GM12878 (cell line): Measurements from ENCODE around the gene PCGF1. TPM values are rescaled to one million over a fixed set of nuclear protein-coding genes. Genes with fewer than 3 reads are reported as not detected.

ENCODE experiments used
- ATF3 ChIP-seq: IDR thresholded peaks from 2 replicates; pipeline ENCODE4 v1.6.1; 2011; ENCODE audit warnings: low read depth, mild to moderate bottlenecking, low read length, moderate library complexity, borderline replicate concordance; ENCODE audit errors: extremely low read depth
- E4F1 ChIP-seq: fragments of 450-650 bp; IDR thresholded peaks from 2 replicates; pipeline ENCODE4 v1.6.1; 2018; ENCODE audit warnings: borderline replicate concordance, mild to moderate bottlenecking; ENCODE audit not compliant: partially characterized antibody
- ELK1 ChIP-seq: IDR thresholded peaks from 2 replicates; pipeline ENCODE4 v1.6.1; 2012; ENCODE audit warnings: low read depth, low read length, improper control_type of control experiment
- GATAD2B ChIP-seq: fragments of 450-650 bp; conservative IDR thresholded peaks from 2 replicates; pipeline ENCODE4 v1.6.1; 2017; ENCODE audit warnings: low read depth, mild to moderate bottlenecking, moderate library complexity
- HDGF ChIP-seq: fragments of 450-650 bp; IDR thresholded peaks from 2 replicates; pipeline ENCODE4 v1.6.1; 2016; ENCODE audit warnings: antibody characterized with exemption
- MAX ChIP-seq: IDR thresholded peaks from 2 replicates; pipeline ENCODE4 v1.6.1; 2012; ENCODE audit warnings: low read depth, low read length, improper control_type of control experiment
- MEF2B ChIP-seq: fragments of 450-650 bp; IDR thresholded peaks from 2 replicates; pipeline ENCODE4 v1.6.1; 2018; ENCODE audit warnings: mild to moderate bottlenecking, moderate library complexity; ENCODE audit not compliant: partially characterized antibody, poor library complexity, severe bottlenecking
- MTA2 ChIP-seq: fragments of 450-650 bp; IDR thresholded peaks from 2 replicates; pipeline ENCODE4 v1.6.1; 2016; ENCODE audit warnings: low read depth, mild to moderate bottlenecking, moderate library complexity
- MXI1 ChIP-seq: fragments of 150-350 bp; IDR thresholded peaks from 2 replicates; pipeline ENCODE4 v1.6.1; 2011; ENCODE audit warnings: low read depth, mild to moderate bottlenecking, inconsistent platforms, low read length, improper control_type of control experiment
- NKRF ChIP-seq: fragments of 450-650 bp; conservative IDR thresholded peaks from 2 replicates; pipeline ENCODE4 v1.6.1; 2017; ENCODE audit warnings: mild to moderate bottlenecking, moderate library complexity
- PKNOX1 ChIP-seq: fragments of 450-650 bp; IDR thresholded peaks from 2 replicates; pipeline ENCODE4 v1.6.1; 2016; ENCODE audit warnings: mild to moderate bottlenecking
- RB1 ChIP-seq: fragments of 450-650 bp; formaldehyde crosslinking; IDR thresholded peaks from 2 replicates; pipeline ENCODE4 v1.6.1; 2017; ENCODE audit warnings: mild to moderate bottlenecking, borderline replicate concordance
- SMAD5 ChIP-seq: IDR thresholded peaks from 2 replicates; pipeline ENCODE4 v1.6.1; 2016; ENCODE audit warnings: antibody characterized with exemption, low read depth
- STAT3 ChIP-seq: IDR thresholded peaks from 2 replicates; pipeline ENCODE4 v1.6.1; 2011; ENCODE audit warnings: low read depth, low read length, improper control_type of control experiment
- ZBTB4 ChIP-seq: fragments of 450-650 bp; formaldehyde crosslinking; IDR thresholded peaks from 2 replicates; pipeline ENCODE4 v1.4.0; 2022; ENCODE audit warnings: mild to moderate bottlenecking, moderate library complexity
- ZNF207 ChIP-seq: fragments of 450-650 bp; IDR thresholded peaks from 2 replicates; pipeline ENCODE4 v1.6.1; 2014; ENCODE audit warnings: antibody characterized with exemption, mild to moderate bottlenecking, borderline replicate concordance
- polyA plus RNA-seq, 11 experiments: library from polyadenylated mRNA; depleted of rRNA in 4 of 11; unstranded in 6 of 11; stranded (reverse) in 5 of 11; fragments of >200 nt; fragmentation: Nextera tagmentation in 4 of 11; fragmentation: Illumina TruSeq in 1 of 11; extraction: Ambion mirVana in 4 of 11; extraction: Trizol in 1 of 11; gene quantifications; 1 replicate in 1 of 11; 2 replicates in 10 of 11; pipeline versions ENCODE4 v1.2.1 to v1.2.3, GENCODE V29; 2011 to 2016; ENCODE audit warnings: inconsistent platforms in 2 of 11, missing spikeins in 2 of 11, low read depth in 1 of 11
- total RNA-seq, 4 experiments: library from RNA; depleted of rRNA in 3 of 4; stranded (reverse); fragments of >200 nt in 3 of 4; fragmentation: Illumina TruSeq in 1 of 4; extraction: Trizol in 1 of 4; gene quantifications; 2 replicates each; pipeline versions ENCODE4 v1.2.1 to v1.2.3, GENCODE V29; 2013 to 2021

The PCGF1 gene
- total and polyA plus RNA-seq, 10 of the 15 experiments (the other 5 are each of a cell fraction or from before 2014, with no cell fraction given), result 23.1 to 50.8 (median 27.4) TPM

GRCh38 chr2:74507145-74507925 lies at the start of gene PCGF1 (continued):
- TF ChIP-seq ELK1, result peak; percentile 90
- no peak for TF ChIP-seq STAT3
- peak; percentile 80; the same call in 1 of the 2 replicates for TF ChIP-seq NKRF
- TF ChIP-seq E4F1, result peak; percentile 66
- TF ChIP-seq GATAD2B, result peak; percentile 54
- peak; percentile 87; the same call in 1 of the 2 replicates for TF ChIP-seq MXI1
- no peak for TF ChIP-seq MTA2
- TF ChIP-seq ATF3, result 0 out of 2 replicates have a peak, but pooled peaks have one; percentile 26
- TF ChIP-seq SMAD5, result peak; percentile 76; the same call in 1 of the 2 replicates
- peak; percentile 91 for TF ChIP-seq HDGF
- peak; percentile 81; the same call in 1 of the 2 replicates for TF ChIP-seq RB1
- TF ChIP-seq MAX, result peak; percentile 79; the same call in 1 of the 2 replicates
- peak; percentile 98 for TF ChIP-seq MEF2B
- TF ChIP-seq ZBTB4, result no peak
- TF ChIP-seq ZNF207, result peak; percentile 38; the same call in 1 of the 2 replicates
- peak; percentile 21; the same call in 1 of the 2 replicates for TF ChIP-seq PKNOX1
